ENCODE measurements around the gene ZNF646.
"Not testable (repeated sequence)": the region's sequence is repeated elsewhere in the genome, so short reads cannot be mapped to it uniquely, and the experiment has no call there.

The ZNF646 gene

GRCh38 chr16:31085873-31086628 lies 11.8 kb downstream of the ZNF646 start:
- no peak for DNase-seq

- DNase-seq: no peak
Observed at GRCh38 chr16:31086629-31086906, 12.3 kb downstream of the ZNF646 start.

GRCh38 chr16:31087481-31087880 lies 13.3 kb downstream of the ZNF646 start:
- DNase-seq: no peak

GRCh38 chr16:31087971-31088370 lies 13.7 kb downstream of the ZNF646 start:
- no peak for DNase-seq

- DNase-seq: no peak
Observed at GRCh38 chr16:31088459-31089183, 14.4 kb downstream of the ZNF646 start, which contains the start of gene PRSS53. PRSS53 (minus strand) TSS chr16:31088943; CDS start chr16:31088809, 134 bp downstream.

- DNase-seq: no peak
Observed at GRCh38 chr16:31089199-31089598, 15.0 kb downstream of the ZNF646 start.

GRCh38 chr16:31090540-31090939 lies 16.3 kb downstream of the ZNF646 start:
- no peak for DNase-seq

GRCh38 chr16:31092330-31092729 lies 18.1 kb downstream of the ZNF646 start:
- DNase-seq: no peak

GRCh38 chr16:31093132-31093703 lies 19.0 kb downstream of the ZNF646 start:
- peak in 1 of 2 experiments; percentile 5 for DNase-seq

GRCh38 chr16:31094088-31094423 lies 19.8 kb downstream of the ZNF646 start:
- DNase-seq: no peak

- DNase-seq: peak; percentile 86 to 89
Observed at GRCh38 chr16:31094424-31095120, 20.4 kb downstream of the ZNF646 start, which contains the start of gene VKORC1. VKORC1 (minus strand) TSS chr16:31094797; CDS start chr16:31094729, 68 bp downstream.

- DNase-seq: no peak
Observed at GRCh38 chr16:31099860-31100638, 25.8 kb downstream of the ZNF646 start.

GRCh38 chr16:31100876-31101641 lies 26.8 kb downstream of the ZNF646 start:
- DNase-seq: not testable (repeated sequence)

- DNase-seq: peak; percentile 45 to 46
Observed at GRCh38 chr16:31105677-31106213, 31.5 kb downstream of the ZNF646 start.

- DNase-seq: no peak
Observed at GRCh38 chr16:31106509-31107464, 32.6 kb downstream of the ZNF646 start.

- DNase-seq: no peak
Observed at GRCh38 chr16:31107465-31107867, 33.2 kb downstream of the ZNF646 start.

- DNase-seq: peak; percentile 45 to 57
Observed at GRCh38 chr16:31108035-31108793, 34.0 kb downstream of the ZNF646 start, which contains the start of gene BCKDK. BCKDK (plus strand) TSS chr16:31108386; CDS start chr16:31109224, 838 bp downstream.

- DNase-seq: no peak
Observed at GRCh38 chr16:31108794-31109558, 34.8 kb downstream of the ZNF646 start.

GRCh38 chr16:31109622-31110021 lies 35.4 kb downstream of the ZNF646 start:
- DNase-seq: no peak
